OCI-LY3 (cell line): Measurements from ENCODE around the gene CLDN9.

Source experiments
- H2AFZ ChIP-seq: fragments of 200-600, 300-600 bp; shearing (Covaris generic); 2 replicates; pipeline ENCODE4 v1.6.0; 2014; ENCODE audit warnings: antibody characterized with exemption, low read depth, low read length
- H3K27ac ChIP-seq: fragments of 200-600, 300-600 bp; sonication (generic); 2 replicates; pipeline ENCODE4 v1.5.1; 2014; ENCODE audit warnings: mild to moderate bottlenecking, low read length, moderate library complexity, mixed read lengths
- H3K27me3 ChIP-seq: fragments of 200-600, 300-600 bp; sonication (generic); 2 replicates; pipeline ENCODE4 v1.6.1; 2014; ENCODE audit warnings: low read depth, low read length, mixed read lengths
- H3K36me3 ChIP-seq: fragments of 200-600, 300-600 bp; sonication (generic); replicated peaks from 2 replicates; pipeline ENCODE3; 2014; ENCODE audit warnings: low read depth, low read length, mixed read lengths
- H3K4me1 ChIP-seq: fragments of 300-600, 200-600 bp; sonication (generic); 2 replicates; pipeline ENCODE4 v1.6.1; 2014; ENCODE audit warnings: low read length, mixed read lengths
- H3K4me2 ChIP-seq: fragments of 200-600, 300-600 bp; sonication (generic); 2 replicates; pipeline ENCODE4 v1.6.1; 2014; ENCODE audit warnings: low read length, mixed read lengths
- H3K4me3 ChIP-seq: fragments of 300-600, 200-600 bp; sonication (generic); 2 replicates; pipeline ENCODE4 v1.5.1; 2014; ENCODE audit warnings: antibody characterized with exemption, mild to moderate bottlenecking, low read length, moderate library complexity
- H3K79me2 ChIP-seq: fragments of 300-600, 200-600 bp; shearing (Covaris generic); 2 replicates; pipeline ENCODE4 v1.6.1; 2014; ENCODE audit warnings: mild to moderate bottlenecking, low read length, mixed read lengths
- H3K9ac ChIP-seq: fragments of 300-600, 200-600 bp; shearing (Covaris generic); 2 replicates; pipeline ENCODE4 v1.6.0; 2014; ENCODE audit warnings: mild to moderate bottlenecking, low read length, moderate library complexity
- H3K9me3 ChIP-seq: fragments of 200-600, 300-600 bp; shearing (Covaris generic); 2 replicates; pipeline ENCODE4 v1.6.1; 2014; ENCODE audit warnings: low read length, mixed read lengths; ENCODE audit not compliant: insufficient read depth
- H4K20me1 ChIP-seq: fragments of 200-600, 300-600 bp; sonication (generic); 2 replicates; pipeline ENCODE4 v1.6.1; 2016; ENCODE audit warnings: low read length, mixed read lengths; ENCODE audit not compliant: insufficient read depth
- CTCF ChIP-seq: fragments of 200-600, 300-600 bp; sonication (generic); IDR thresholded peaks from 2 replicates; pipeline ENCODE4 v1.5.1; 2014; ENCODE audit warnings: antibody characterized with exemption, low read length, low read depth
- EZH2phosphoT487 ChIP-seq: fragments of 200-600 bp; shearing (Covaris generic); IDR thresholded peaks from 2 replicates; pipeline ENCODE4 v1.6.1; 2018; ENCODE audit warnings: antibody characterized with exemption, mixed run types, low read depth

Gene CLDN9

GRCh38 chr16:3013998-3014690 is 1.4 kb downstream of the CLDN9 start:
- Histone ChIP-seq H3K27ac (no peak overlapping the region), H4K20me1 (no peaks in the 10 kb centered on the region), H3K4me2 (no peak overlapping the region), H3K9ac (no peak overlapping the region), H3K4me1 (no peaks in the 10 kb centered on the region), H2AFZ (no peak overlapping the region), H3K27me3 (peaks cover 7% of the 10 kb centered on the region; the same call in 1 of the 2 replicates), H3K4me3 (no peak overlapping the region), H3K9me3 (no peaks in the 10 kb centered on the region), H3K36me3 (no peaks in the 10 kb centered on the region), H3K79me2 (no peaks in the 10 kb centered on the region)
- TF ChIP-seq EZH2phosphoT487 (no peak), CTCF (no peak)

GRCh38 chr16:3014971-3015370 is 2.2 kb downstream of the CLDN9 start:
- H4K20me1 ChIP-seq, result no peaks in the 10 kb centered on the region
- no peaks in the 10 kb centered on the region for H3K79me2 ChIP-seq
- 0 out of 2 replicates have a peak, but pooled peaks cover 3% of the 10 kb centered on the region for H3K4me1 ChIP-seq
- H3K4me3 ChIP-seq, result no peak overlapping the region
- TF ChIP-seq EZH2phosphoT487 (no peak), CTCF (no peak)
- H3K27ac ChIP-seq, result no peak overlapping the region
- H3K9ac ChIP-seq, result no peak overlapping the region
- H3K4me2 ChIP-seq, result no peak overlapping the region
- H3K27me3 ChIP-seq, result peaks cover 7% of the 10 kb centered on the region; the same call in 1 of the 2 replicates
- no peak overlapping the region for H2AFZ ChIP-seq
- no peaks in the 10 kb centered on the region for H3K9me3 ChIP-seq
- no peaks in the 10 kb centered on the region for H3K36me3 ChIP-seq

- Histone ChIP-seq H3K9me3 (no peaks in the 10 kb centered on the region), H3K4me3 (no peak overlapping the region), H3K9ac (no peak overlapping the region), H2AFZ (no peak overlapping the region), H3K27ac (no peak overlapping the region), H3K4me1 (peaks cover 9% of the 10 kb centered on the region), H3K79me2 (no peaks in the 10 kb centered on the region), H4K20me1 (no peaks in the 10 kb centered on the region), H3K4me2 (no peak overlapping the region), H3K27me3 (peaks cover 7% of the 10 kb centered on the region; the same call in 1 of the 2 replicates), H3K36me3 (no peaks in the 10 kb centered on the region)
- TF ChIP-seq CTCF (no peak), EZH2phosphoT487 (no peak)
These were observed 3.3 kb downstream of the CLDN9 start for GRCh38 chr16:3015865-3016521.

- H3K4me3 ChIP-seq, result no peak overlapping the region
- no peak overlapping the region for H3K9ac ChIP-seq
- H3K27ac ChIP-seq, result no peak overlapping the region
- no peaks in the 10 kb centered on the region for H3K79me2 ChIP-seq
- peaks cover 22% of the 10 kb centered on the region for H3K4me1 ChIP-seq
- no peak overlapping the region for H2AFZ ChIP-seq
- H3K4me2 ChIP-seq, result no peak overlapping the region
- TF ChIP-seq EZH2phosphoT487 (no peak), CTCF (no peak)
- H3K27me3 ChIP-seq, result no peaks in the 10 kb centered on the region
- no peaks in the 10 kb centered on the region for H4K20me1 ChIP-seq
- no peaks in the 10 kb centered on the region for H3K36me3 ChIP-seq
- no peaks in the 10 kb centered on the region for H3K9me3 ChIP-seq
These were observed 4.6 kb downstream of the CLDN9 start for GRCh38 chr16:3017344-3017743.
